CD4-positive, alpha-beta T cell treated with Interleukin-6 at 100 ng/mL for 8 hours (primary cell): ENCODE measurements around the gene THOC2.
"Not testable (repeated sequence)": the region's sequence is repeated elsewhere in the genome, so short reads cannot be mapped to it uniquely, and the experiment has no call there.

Experiments used
- DNase-seq: peaks from one replicate; pipeline ENCODE4 v3.0.0-alpha.2; 2020; ENCODE audit warnings: mixed read lengths, low spot score

The THOC2 gene

GRCh38 chrX:123675154-123675553, 57.7 kb downstream of the THOC2 start:
- DNase-seq, result no peak

- DNase-seq, result no peak
These were observed 59.0 kb downstream of the THOC2 start for GRCh38 chrX:123673813-123674212.

- no peak for DNase-seq
These were observed 67.7 kb downstream of the THOC2 start for GRCh38 chrX:123665197-123665596.

- DNase-seq, result not testable (repeated sequence)
These were observed 68.2 kb downstream of the THOC2 start for GRCh38 chrX:123664467-123665167.

GRCh38 chrX:123663720-123664119, 69.1 kb downstream of the THOC2 start:
- DNase-seq, result not testable (repeated sequence)

GRCh38 chrX:123656507-123656906, 76.3 kb downstream of the THOC2 start:
- not testable (repeated sequence) for DNase-seq

GRCh38 chrX:123648811-123649181, 84.1 kb downstream of the THOC2 start:
- DNase-seq, result not testable (repeated sequence)

- peak; percentile 1 for DNase-seq
These were observed 84.6 kb downstream of the THOC2 start for GRCh38 chrX:123648028-123648810.

GRCh38 chrX:123647244-123647643, 85.6 kb downstream of the THOC2 start:
- DNase-seq, result no peak

GRCh38 chrX:123629502-123629901, 103.3 kb downstream of the THOC2 start:
- no peak for DNase-seq

- DNase-seq, result no peak
These were observed 105.9 kb downstream of the THOC2 start for GRCh38 chrX:123626962-123627361.

- DNase-seq, result no peak
These were observed 106.9 kb downstream of the THOC2 start for GRCh38 chrX:123625952-123626351.

- DNase-seq, result no peak
These were observed 107.4 kb downstream of the THOC2 start for GRCh38 chrX:123625477-123625876.

- DNase-seq, result no peak
These were observed 115.8 kb downstream of the THOC2 start for GRCh38 chrX:123617007-123617406.

GRCh38 chrX:123610915-123611314, 121.9 kb downstream of the THOC2 start:
- DNase-seq, result no peak

- DNase-seq, result no peak
These were observed 125.0 kb downstream of the THOC2 start for GRCh38 chrX:123607806-123608205.

GRCh38 chrX:123607270-123607669, 125.6 kb downstream of the THOC2 start:
- no peak for DNase-seq

GRCh38 chrX:123603491-123603890, 129.4 kb downstream of the THOC2 start:
- no peak for DNase-seq

GRCh38 chrX:123601437-123601836, 131.4 kb downstream of the THOC2 start:
- no peak for DNase-seq

- no peak for DNase-seq
These were observed 132.7 kb downstream of the THOC2 start for GRCh38 chrX:123600181-123600580.

- no peak for DNase-seq
These were observed 141.9 kb downstream of the THOC2 start for GRCh38 chrX:123590842-123591486.

GRCh38 chrX:123588723-123589122, 144.1 kb downstream of the THOC2 start:
- no peak for DNase-seq

GRCh38 chrX:123581586-123581985, 151.3 kb downstream of the THOC2 start:
- DNase-seq, result no peak
